Choroid plexus epithelial cell (primary cell): ENCODE measurements around the gene EDN1.

Source experiments
- DNase-seq: peaks from one replicate; pipeline ENCODE4 v3.0.0-alpha.2; 2010; ENCODE audit warnings: low read depth
- H3K4me3 ChIP-seq: 2 replicates; pipeline ENCODE4 v1.5.1; 2011; ENCODE audit warnings: low read depth, mild to moderate bottlenecking, control low read depth, low read length, moderate library complexity
- TF ChIP-seq, protein P1 (sequence below): conservative IDR thresholded peaks from 2 replicates; pipeline ENCODE4 v1.5.1; 2011; ENCODE audit warnings: low read depth, mild to moderate bottlenecking, control low read depth, inconsistent platforms, low read length, moderate library complexity

Gene EDN1

DNA sequence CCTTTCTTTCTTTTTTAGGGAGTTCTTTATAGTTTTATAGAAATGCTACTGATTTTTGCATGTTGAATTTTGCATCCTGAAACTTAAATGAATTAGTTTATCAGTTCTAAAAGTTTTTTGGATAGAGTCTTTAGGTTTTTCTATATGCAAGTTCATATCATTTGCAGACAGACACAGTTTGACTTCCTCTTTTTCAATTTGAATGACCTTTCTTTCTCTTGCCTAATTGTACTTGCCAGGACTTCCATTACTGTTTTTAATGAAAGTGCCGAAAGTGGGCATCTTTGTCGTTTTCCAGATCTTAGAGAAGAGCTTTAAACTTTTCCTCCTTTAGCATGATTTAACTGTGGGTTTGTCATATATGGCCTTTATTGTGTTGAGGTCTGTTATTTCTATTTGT, 21.1 kb upstream of the EDN1 start:
- DNase-seq: no peak
- H3K4me3 ChIP-seq: no peak overlapping the region
- TF ChIP-seq, protein P1, sequence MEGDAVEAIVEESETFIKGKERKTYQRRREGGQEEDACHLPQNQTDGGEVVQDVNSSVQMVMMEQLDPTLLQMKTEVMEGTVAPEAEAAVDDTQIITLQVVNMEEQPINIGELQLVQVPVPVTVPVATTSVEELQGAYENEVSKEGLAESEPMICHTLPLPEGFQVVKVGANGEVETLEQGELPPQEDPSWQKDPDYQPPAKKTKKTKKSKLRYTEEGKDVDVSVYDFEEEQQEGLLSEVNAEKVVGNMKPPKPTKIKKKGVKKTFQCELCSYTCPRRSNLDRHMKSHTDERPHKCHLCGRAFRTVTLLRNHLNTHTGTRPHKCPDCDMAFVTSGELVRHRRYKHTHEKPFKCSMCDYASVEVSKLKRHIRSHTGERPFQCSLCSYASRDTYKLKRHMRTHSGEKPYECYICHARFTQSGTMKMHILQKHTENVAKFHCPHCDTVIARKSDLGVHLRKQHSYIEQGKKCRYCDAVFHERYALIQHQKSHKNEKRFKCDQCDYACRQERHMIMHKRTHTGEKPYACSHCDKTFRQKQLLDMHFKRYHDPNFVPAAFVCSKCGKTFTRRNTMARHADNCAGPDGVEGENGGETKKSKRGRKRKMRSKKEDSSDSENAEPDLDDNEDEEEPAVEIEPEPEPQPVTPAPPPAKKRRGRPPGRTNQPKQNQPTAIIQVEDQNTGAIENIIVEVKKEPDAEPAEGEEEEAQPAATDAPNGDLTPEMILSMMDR: no peak

DNA sequence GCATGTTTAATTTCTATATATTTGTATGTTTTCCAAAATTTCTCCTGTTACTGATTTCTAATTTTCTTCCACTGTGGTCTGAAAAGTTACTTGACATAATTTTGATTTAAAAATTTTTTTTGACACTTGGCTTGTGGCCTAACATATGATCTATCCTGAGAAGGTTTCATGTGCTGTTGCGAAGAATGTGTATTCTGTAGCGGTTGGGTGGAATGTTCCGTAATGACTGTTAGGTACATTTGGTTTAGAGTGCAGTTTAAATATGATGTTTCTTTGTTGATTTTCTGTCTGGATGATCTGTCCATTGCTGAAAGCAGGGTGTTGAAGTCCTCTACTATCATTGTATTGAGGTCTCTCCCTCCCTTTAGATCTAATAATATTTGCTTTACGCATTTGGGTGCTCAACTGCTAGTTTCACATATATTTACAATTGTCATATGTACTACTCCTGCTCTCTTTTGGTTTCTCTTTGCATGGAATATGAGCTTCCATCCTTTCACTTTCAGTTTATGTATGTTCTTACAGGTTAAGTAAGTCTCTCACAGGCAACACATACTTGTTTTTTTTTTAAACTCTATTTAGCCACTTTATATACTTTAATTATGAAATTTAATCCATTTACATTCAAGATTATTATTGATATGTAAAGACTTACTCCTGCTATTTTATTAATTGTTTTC, 19.5 kb upstream of the EDN1 start:
- DNase-seq: peak; percentile 25
- TF ChIP-seq, protein P1: no peak
- no peak overlapping the region for H3K4me3 ChIP-seq

GRCh38 chr6:12271594-12271993, 18.6 kb upstream of the EDN1 start:
- H3K4me3 ChIP-seq: no peak overlapping the region
- TF ChIP-seq, protein P1: no peak
- DNase-seq: no peak

GRCh38 chr6:12271997-12272396, 18.2 kb upstream of the EDN1 start:
- TF ChIP-seq, protein P1: no peak
- no peak for DNase-seq
- no peak overlapping the region for H3K4me3 ChIP-seq

- TF ChIP-seq, protein P1: no peak
- peak; percentile 34 for DNase-seq
- H3K4me3 ChIP-seq: no peak overlapping the region
Observed at GRCh38 chr6:12275107-12275506, 15.1 kb upstream of the EDN1 start.

GRCh38 chr6:12276930-12277315, 13.2 kb upstream of the EDN1 start:
- H3K4me3 ChIP-seq: no peak overlapping the region
- TF ChIP-seq, protein P1: no peak
- DNase-seq: no peak

GRCh38 chr6:12277386-12277785, 12.8 kb upstream of the EDN1 start:
- no peak for DNase-seq
- TF ChIP-seq, protein P1: no peak
- H3K4me3 ChIP-seq: no peak overlapping the region
